Ectodermal cell (in vitro differentiated cells): ENCODE measurements around the gene MUC5B.

Experiments
- H3K27ac ChIP-seq: 2 replicates; pipeline ENCODE4 v1.7.0; 2013; ENCODE audit warnings: mild to moderate bottlenecking, low read depth, low read length; ENCODE audit not compliant: insufficient read depth, poor library complexity, severe bottlenecking
- H3K27me3 ChIP-seq: 2 replicates; pipeline ENCODE4 v1.7.0; 2013; ENCODE audit warnings: mild to moderate bottlenecking, low read length; ENCODE audit not compliant: insufficient read depth, control insufficient read depth, poor library complexity, severe bottlenecking
- H3K36me3 ChIP-seq: one replicate; pipeline ENCODE4 v1.7.0; 2013; ENCODE audit warnings: low read length; ENCODE audit not compliant: control insufficient read depth, insufficient read depth
- H3K4me1 ChIP-seq: one replicate; pipeline ENCODE4 v1.7.0; 2013; ENCODE audit warnings: low read length; ENCODE audit not compliant: control insufficient read depth, insufficient read depth
- H3K4me3 ChIP-seq: 2 replicates; pipeline ENCODE4 v1.7.0; 2013; ENCODE audit warnings: low read depth, low read length, control low read depth; ENCODE audit not compliant: insufficient read depth
- H3K9me3 ChIP-seq: 2 replicates; pipeline ENCODE4 v1.7.0; 2013; ENCODE audit warnings: mild to moderate bottlenecking, low read length, moderate library complexity; ENCODE audit not compliant: control insufficient read depth
- WGBS, 2 experiments: methylation state at CpG; one replicate each; pipeline ENCODE4 v1.1.7; 2013; ENCODE audit warnings: missing lambda C conversion rate in 2 of 2; 5-methylcytosine and 5-hydroxymethylcytosine counted together

MUC5B gene

DNA sequence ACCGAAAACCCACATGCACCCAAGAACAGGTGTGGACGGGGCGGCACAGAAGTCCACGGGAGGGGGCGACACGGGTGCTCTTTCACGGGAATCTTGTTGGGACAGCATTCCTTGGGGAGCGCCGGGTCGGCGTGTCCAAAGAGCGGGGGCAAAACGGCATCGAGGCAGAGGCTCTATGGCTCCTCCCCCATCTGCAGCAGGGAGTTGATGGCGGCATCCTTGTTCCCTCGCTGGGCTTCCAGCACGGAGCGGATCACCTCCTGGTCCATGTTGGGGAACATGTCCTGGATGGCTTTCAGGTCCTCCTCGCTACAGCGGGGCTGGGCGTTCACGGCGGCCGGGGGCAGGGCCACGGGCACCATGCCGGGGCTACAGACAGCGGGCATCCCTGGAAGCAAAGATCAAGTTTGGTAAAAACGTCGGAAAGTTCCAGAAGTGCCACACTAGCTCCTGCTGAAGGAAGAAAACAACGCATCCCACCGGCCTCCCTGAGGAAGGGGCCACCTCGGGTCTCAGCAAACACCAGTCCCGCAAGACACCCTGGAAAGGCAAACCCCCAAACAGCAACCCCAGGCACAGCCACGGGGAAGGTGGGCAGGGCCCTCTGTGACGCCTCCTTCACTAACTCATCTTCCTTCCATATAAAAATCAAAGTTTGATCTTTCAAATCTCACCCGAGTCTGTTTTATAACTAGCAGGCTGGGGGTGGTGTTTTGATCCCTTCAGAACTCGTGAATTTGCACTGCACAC is 54.2 kb downstream of the MUC5B start:
- no peak overlapping the region for H3K4me3 ChIP-seq
- 95% methylated on average over 37 of the region's 37 CpGs for WGBS, 2 experiments
- no peaks in the 10 kb centered on the region for H3K27me3 ChIP-seq
- H3K36me3 ChIP-seq = peaks cover 9% of the 10 kb centered on the region
- no peak overlapping the region for H3K27ac ChIP-seq
- H3K9me3 ChIP-seq = no peaks in the 10 kb centered on the region
- peaks cover 4% of the 10 kb centered on the region for H3K4me1 ChIP-seq

DNA sequence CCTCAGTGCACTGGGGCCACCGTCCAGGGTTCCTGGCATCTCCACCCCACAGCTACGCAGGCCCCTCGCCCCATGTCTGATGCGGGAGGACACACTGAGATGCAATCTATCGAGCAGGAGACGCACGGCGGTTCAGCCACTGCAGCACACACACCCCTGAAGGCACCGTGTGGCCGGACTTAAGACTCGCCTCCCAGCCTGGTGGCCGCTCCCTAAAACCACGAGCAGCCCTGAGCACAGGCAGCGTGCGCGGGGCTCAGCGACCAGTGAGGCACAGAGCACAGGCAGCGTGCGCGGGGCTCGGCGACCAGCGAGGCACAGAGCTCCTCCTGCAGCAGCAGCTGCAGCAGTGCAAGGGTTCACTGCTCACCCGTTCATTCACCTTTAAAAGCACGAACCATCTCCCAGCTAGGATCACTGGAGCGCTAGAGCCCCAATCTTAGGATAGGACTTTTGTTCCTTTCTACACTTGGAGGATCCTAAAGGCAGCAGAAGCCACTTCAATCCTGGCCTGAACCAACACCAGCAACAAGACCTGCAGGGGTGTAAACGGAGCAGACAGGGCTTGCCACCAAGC is 55.2 kb downstream of the MUC5B start:
- WGBS, 2 experiments = 93 to 94% methylated on average over 27 of the region's 27 CpGs
- Histone ChIP-seq H3K4me3 (no peak overlapping the region), H3K27me3 (no peaks in the 10 kb centered on the region), H3K27ac (no peak overlapping the region), H3K4me1 (no peaks in the 10 kb centered on the region), H3K36me3 (peaks cover 9% of the 10 kb centered on the region), H3K9me3 (no peaks in the 10 kb centered on the region)

DNA sequence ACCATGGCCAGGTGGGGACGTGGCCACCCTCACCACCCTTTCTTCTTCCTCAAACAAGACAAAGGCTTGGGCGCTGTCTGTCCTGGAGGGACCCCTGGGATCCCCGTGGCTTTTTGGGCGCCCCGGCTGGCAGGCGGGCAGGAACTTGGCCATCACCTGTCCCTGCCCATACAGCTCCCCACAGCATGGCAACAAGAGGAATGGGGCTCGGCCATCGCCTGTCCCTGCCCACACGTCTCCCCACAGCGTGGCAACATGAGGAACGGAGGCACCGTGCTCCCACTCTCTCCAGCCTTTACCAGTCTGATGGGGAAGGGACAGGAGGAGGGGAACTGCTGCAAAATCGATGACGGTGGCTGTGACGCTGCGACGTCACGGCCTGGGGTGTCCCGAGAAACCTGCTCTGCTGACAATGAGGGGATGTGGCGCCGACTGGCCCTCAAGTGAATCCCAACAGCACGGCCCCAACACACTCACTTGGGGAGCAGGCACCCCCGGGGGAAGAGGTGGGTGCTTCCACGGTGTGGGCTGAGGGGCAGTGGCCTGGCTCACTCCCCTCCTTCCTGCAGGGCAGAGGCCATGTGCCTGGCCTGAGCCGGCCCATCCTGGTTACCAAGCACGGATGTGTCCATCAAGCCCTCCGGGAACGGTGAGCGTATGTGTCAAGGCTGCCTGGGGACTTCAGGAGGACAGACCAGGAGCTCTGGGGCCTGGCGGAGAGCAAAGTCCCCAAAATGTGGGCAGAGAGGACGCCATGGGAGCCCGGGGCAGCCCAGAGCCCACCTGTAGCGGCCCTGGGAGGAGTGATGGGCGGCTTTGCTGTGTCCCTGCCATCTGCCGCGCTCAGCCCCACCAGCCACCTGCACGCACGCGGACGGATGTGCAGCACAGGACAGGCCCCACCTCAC is 56.2 kb downstream of the MUC5B start:
- H3K36me3 ChIP-seq = peaks cover 9% of the 10 kb centered on the region
- WGBS, 2 experiments = 95% methylated on average over 40 of the region's 40 CpGs
- H3K4me3 ChIP-seq = no peak overlapping the region
- no peaks in the 10 kb centered on the region for H3K4me1 ChIP-seq
- no peaks in the 10 kb centered on the region for H3K9me3 ChIP-seq
- no peak overlapping the region for H3K27ac ChIP-seq
- H3K27me3 ChIP-seq = no peaks in the 10 kb centered on the region

DNA sequence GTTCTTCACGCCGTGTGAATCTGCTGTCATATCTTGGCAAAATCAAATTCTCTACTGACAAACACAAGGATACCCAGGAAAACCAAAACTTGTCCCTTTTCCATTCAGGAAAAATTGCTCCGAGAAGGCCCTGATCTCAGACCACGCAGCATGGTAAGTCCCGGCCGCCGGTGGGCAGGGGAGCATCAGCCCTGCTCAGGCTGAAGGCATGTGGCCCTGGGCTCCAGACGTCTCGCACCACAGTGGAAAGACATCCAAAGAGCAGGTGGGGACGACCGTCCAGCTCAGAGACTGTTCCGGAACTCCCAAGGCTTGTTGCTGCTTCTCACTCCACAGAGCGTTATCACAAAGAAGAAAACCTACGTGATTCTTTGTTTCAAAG is 56.8 kb downstream of the MUC5B start:
- Histone ChIP-seq H3K36me3 (peaks cover 9% of the 10 kb centered on the region), H3K4me3 (no peak overlapping the region), H3K4me1 (no peaks in the 10 kb centered on the region), H3K9me3 (no peaks in the 10 kb centered on the region), H3K27me3 (no peaks in the 10 kb centered on the region), H3K27ac (no peak overlapping the region)
- WGBS, 2 experiments = 94 to 95% methylated on average over 14 of the region's 14 CpGs

DNA sequence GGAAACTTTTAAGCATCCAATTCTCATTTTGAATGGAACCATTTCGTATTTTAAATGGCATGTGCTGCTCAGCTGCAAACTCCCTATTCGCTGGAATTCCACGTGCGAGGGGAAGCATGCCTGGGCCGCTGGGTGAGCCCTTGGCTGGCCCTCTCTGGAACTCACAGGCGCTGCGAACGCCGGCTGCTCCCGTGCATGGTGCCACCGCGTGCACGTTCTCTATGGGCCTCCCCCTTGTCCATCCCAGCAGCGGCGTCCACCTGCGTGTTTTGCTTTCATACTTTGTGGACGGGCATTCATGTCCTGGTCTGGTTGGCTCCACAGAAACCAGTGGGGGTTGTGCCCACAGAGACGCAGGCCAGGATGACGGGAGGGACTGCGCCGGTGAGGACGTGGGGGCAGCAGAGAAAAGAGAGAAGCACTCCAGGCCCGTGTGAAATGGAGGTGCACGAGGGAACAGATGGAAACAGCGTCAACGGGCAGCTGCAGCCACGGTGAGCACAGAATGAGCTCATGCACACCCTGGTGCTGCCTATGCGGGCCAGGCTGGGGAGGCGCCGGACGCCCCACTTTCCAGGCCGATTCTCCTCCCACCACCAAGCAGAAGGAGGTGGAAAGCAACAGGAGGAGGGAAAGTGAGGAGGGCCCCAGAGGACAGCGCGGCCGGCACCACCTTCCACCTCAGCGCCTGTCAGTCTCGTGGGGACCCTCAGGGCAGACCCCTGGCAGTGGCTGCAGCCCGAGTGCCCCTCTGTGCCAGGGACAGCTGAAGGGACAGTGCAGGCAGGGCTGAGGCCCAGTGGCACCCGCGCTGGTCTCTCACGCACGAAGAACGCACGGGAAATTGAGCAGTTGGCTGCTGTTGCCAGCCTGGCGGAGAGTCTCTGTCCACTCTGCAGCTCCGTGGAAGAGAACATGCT is 57.5 kb downstream of the MUC5B start:
- Histone ChIP-seq H3K4me3 (no peak overlapping the region), H3K9me3 (no peaks in the 10 kb centered on the region), H3K27me3 (no peaks in the 10 kb centered on the region), H3K36me3 (peaks cover 9% of the 10 kb centered on the region), H3K4me1 (no peaks in the 10 kb centered on the region), H3K27ac (no peak overlapping the region)
- 95 to 96% methylated on average over 46 of the region's 46 CpGs for WGBS, 2 experiments

DNA sequence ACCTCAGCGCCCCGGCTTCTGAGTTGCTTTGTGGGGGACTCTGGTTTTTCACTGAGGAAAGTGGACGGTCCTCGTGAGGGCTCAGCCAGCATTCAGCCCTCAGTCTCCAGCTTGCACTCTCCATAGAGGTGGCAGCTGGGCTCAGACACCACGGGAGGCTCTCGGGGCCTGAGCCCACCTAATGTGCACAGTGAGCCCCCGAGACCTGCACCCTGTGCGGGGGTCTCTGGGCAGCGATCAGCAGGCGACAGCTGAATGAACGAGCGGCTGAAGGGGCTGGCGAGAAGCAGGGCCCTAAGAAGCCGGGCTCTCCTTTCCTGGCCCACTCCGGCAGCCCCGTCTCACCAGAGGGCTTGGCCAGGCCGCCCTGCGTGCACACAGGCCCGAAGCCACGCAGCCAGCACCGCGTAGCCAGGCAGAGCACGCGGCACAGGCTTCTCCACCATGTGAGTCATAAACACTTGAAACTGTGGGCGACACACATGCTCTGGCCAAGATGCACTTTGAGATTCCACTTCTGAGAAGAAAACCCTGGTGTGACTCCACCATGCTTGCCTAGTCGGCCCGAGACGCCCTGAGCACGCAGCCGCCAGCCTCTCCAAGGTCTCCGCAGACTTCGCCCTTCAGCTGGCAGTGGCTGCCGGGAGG is 58.6 kb downstream of the MUC5B start:
- Histone ChIP-seq H3K4me3 (no peak overlapping the region), H3K27ac (no peak overlapping the region), H3K9me3 (no peaks in the 10 kb centered on the region), H3K27me3 (no peaks in the 10 kb centered on the region), H3K4me1 (no peaks in the 10 kb centered on the region), H3K36me3 (peaks cover 10% of the 10 kb centered on the region)
- WGBS, 2 experiments = 92% methylated on average over 33 of the region's 33 CpGs

DNA sequence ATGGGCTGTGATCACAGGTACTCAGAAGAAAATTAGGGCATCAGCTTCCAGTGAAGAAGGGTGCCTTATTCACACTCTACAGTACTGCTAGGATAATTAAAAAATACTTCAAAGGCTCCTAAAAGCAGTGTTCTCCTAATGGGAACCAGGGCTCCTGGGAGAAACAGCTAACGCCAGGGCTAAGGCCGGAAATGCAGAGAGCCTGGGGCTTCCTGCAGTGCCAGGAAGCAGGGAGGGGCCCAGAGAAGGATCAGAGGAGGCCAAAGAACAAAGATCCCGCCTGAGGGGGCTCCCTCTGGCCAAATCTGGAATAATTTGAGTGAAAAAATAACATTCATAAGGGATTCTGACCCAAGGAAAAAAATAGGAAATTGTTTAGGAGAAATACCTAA is 59.1 kb downstream of the MUC5B start:
- H3K27me3 ChIP-seq = no peaks in the 10 kb centered on the region
- H3K4me1 ChIP-seq = no peaks in the 10 kb centered on the region
- H3K4me3 ChIP-seq = no peak overlapping the region
- peaks cover 14% of the 10 kb centered on the region for H3K36me3 ChIP-seq
- H3K27ac ChIP-seq = no peak overlapping the region
- H3K9me3 ChIP-seq = no peaks in the 10 kb centered on the region
- 55 to 58% methylated on average over 3 of the region's 3 CpGs for WGBS, 2 experiments

DNA sequence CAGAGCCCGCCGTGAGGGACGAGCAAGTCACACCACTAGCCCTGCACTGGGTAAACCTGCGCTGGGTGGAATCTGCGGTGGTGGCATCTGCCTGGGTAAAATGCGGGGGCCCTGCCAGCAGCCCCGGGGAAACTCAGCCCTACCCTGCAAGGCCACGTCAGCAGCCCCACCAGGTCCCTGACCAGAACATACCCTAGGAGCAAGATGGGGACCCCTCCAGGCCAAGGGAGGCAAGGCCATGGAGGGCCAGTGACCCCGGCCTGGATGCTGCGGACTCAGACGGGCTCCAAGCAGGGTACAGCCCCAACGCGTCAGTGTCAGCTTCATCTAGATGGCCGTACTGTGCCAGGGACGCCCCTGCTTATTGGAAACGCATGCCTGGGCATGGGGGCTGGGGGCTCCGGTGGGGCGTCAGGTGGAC is 60.2 kb downstream of the MUC5B start:
- Histone ChIP-seq H3K4me1 (no peaks in the 10 kb centered on the region), H3K36me3 (peaks cover 14% of the 10 kb centered on the region), H3K27ac (no peak overlapping the region), H3K9me3 (no peaks in the 10 kb centered on the region), H3K4me3 (no peak overlapping the region), H3K27me3 (no peaks in the 10 kb centered on the region)
- 94 to 95% methylated on average over 18 of the region's 18 CpGs for WGBS, 2 experiments

DNA sequence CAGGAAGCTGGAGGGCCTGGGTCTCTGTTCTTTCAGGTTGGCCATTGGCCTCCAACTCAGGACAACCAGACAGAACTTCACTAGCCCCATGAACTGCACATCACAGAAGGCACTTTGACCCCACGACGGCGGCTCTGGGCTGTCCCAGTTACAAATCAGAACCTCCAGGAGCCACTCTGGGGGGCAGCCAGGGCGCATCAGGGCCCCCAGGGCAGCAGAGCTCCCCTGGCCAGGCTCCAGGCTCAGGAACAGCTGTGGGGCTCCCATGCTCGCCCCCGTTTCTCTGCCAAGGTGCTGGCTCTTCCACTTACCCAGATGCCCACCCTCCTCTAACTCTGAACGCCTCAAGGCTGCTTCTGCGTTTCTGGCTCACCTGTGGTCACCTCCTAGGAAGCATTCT is 61.0 kb downstream of the MUC5B start:
- 92 to 93% methylated on average over 8 of the region's 8 CpGs for WGBS, 2 experiments
- no peaks in the 10 kb centered on the region for H3K4me1 ChIP-seq
- H3K27ac ChIP-seq = no peak overlapping the region
- H3K27me3 ChIP-seq = no peaks in the 10 kb centered on the region
- no peak overlapping the region for H3K4me3 ChIP-seq
- H3K36me3 ChIP-seq = peaks cover 14% of the 10 kb centered on the region
- no peaks in the 10 kb centered on the region for H3K9me3 ChIP-seq
